OCI-LY1 (cell line): ENCODE measurements around the gene NCAPG2.

ENCODE experiments used
- H2AFZ ChIP-seq: fragments of 200-600 bp; sonication (generic), shearing (Covaris generic); 2 replicates; pipeline ENCODE4 v1.6.0; 2014; ENCODE audit warnings: antibody characterized with exemption, mild to moderate bottlenecking, low read length
- H3F3A ChIP-seq: fragments of 200-600 bp; sonication (generic), shearing (Covaris generic); 2 replicates; pipeline ENCODE4 v1.6.0; 2014; ENCODE audit warnings: mild to moderate bottlenecking, antibody characterized with exemption, low read length, moderate library complexity; ENCODE audit not compliant: insufficient read depth
- H3K27ac ChIP-seq: fragments of 200-600 bp; sonication (generic); 2 replicates; pipeline ENCODE4 v1.5.1; 2014; ENCODE audit warnings: low read length, mixed run types, mild to moderate bottlenecking, low read depth; ENCODE audit not compliant: poor library complexity, severe bottlenecking
- H3K27me3 ChIP-seq: fragments of 200-600 bp; sonication (generic); 2 replicates; pipeline ENCODE4 v1.6.0; 2014; ENCODE audit warnings: antibody characterized with exemption, mild to moderate bottlenecking, low read length, moderate library complexity; ENCODE audit not compliant: insufficient read depth
- H3K36me3 ChIP-seq: fragments of 200-600 bp; sonication (generic); 2 replicates; pipeline ENCODE4 v1.6.1; 2014; ENCODE audit warnings: mild to moderate bottlenecking, antibody characterized with exemption, low read length, moderate library complexity, mixed read lengths; ENCODE audit not compliant: insufficient read depth
- H3K4me1 ChIP-seq: fragments of 200-600 bp; sonication (generic); 2 replicates; pipeline ENCODE4 v1.5.1; 2014; ENCODE audit warnings: mild to moderate bottlenecking, low read length, moderate library complexity; ENCODE audit not compliant: insufficient read depth, severe bottlenecking
- H3K4me2 ChIP-seq: fragments of 200-600 bp; sonication (generic), shearing (Covaris generic); 2 replicates; pipeline ENCODE4 v1.6.1; 2014; ENCODE audit warnings: low read length
- H3K4me3 ChIP-seq: fragments of 200-600 bp; sonication (generic); 2 replicates; pipeline ENCODE4 v1.5.1; 2014; ENCODE audit warnings: low read length, low read depth, mild to moderate bottlenecking, mixed read lengths; ENCODE audit not compliant: poor library complexity, severe bottlenecking
- H3K79me2 ChIP-seq: fragments of 200-600 bp; shearing (Covaris generic); 2 replicates; pipeline ENCODE4 v1.6.1; 2016; ENCODE audit warnings: mixed run types, low read length, mixed read lengths; ENCODE audit not compliant: insufficient read depth
- H3K9ac ChIP-seq: fragments of 200-600 bp; sonication (generic), shearing (Covaris generic); 2 replicates; pipeline ENCODE4 v1.6.1; 2014; ENCODE audit warnings: mild to moderate bottlenecking, low read length, mixed read lengths
- H3K9me2 ChIP-seq: fragments of 200-600 bp; sonication (generic), shearing (Covaris generic); 2 replicates; pipeline ENCODE4 v1.6.1; 2014; ENCODE audit warnings: low read depth, mild to moderate bottlenecking, low read length, mixed read lengths
- H3K9me3 ChIP-seq: fragments of 200-600 bp; shearing (Covaris generic); 2 replicates; pipeline ENCODE4 v1.6.1; 2014; ENCODE audit warnings: low read length, mixed read lengths
- H4K20me1 ChIP-seq: fragments of 200-600 bp; sonication (generic), shearing (Covaris generic); 2 replicates; pipeline ENCODE4 v1.6.0; 2016; ENCODE audit warnings: mild to moderate bottlenecking, low read length; ENCODE audit not compliant: insufficient read depth
- CTCF ChIP-seq: fragments of 200-600 bp; sonication (generic), shearing (Covaris generic); IDR thresholded peaks from 2 replicates; pipeline ENCODE4 v1.5.1; 2017; ENCODE audit warnings: mild to moderate bottlenecking, antibody characterized with exemption, low read length, moderate library complexity, mixed read lengths
- EZH2 ChIP-seq: fragments of 200-600 bp; sonication (generic), shearing (Covaris generic); IDR thresholded peaks from 2 replicates; pipeline ENCODE4 v1.8.0; 2017; ENCODE audit warnings: borderline replicate concordance, mixed run types, mild to moderate bottlenecking, antibody characterized with exemption, low read length, moderate library complexity, mixed read lengths

NCAPG2 gene

GRCh38 chr7:158710651-158711102, 6.1 kb upstream of the NCAPG2 start:
- Histone ChIP-seq H3K4me3 (no peak overlapping the region), H3K36me3 (no peaks in the 10 kb centered on the region), H3K4me2 (no peak overlapping the region), H3K4me1 (peaks cover 1% of the 10 kb centered on the region), H3K9me3 (peaks cover 13% of the 10 kb centered on the region), H2AFZ (no peak overlapping the region), H4K20me1 (no peaks in the 10 kb centered on the region), H3K9ac (no peak overlapping the region), H3K27me3 (no peaks in the 10 kb centered on the region), H3K9me2 (no peaks in the 10 kb centered on the region), H3F3A (0 out of 2 replicates have a peak, but pooled peaks cover 3% of the 10 kb centered on the region), H3K79me2 (no peaks in the 10 kb centered on the region), H3K27ac (no peak overlapping the region)
- TF ChIP-seq CTCF (no peak), EZH2 (no peak)

GRCh38 chr7:158707610-158708009, 3.0 kb upstream of the NCAPG2 start:
- Histone ChIP-seq H3K27ac (no peak overlapping the region), H3K4me1 (peaks cover 19% of the 10 kb centered on the region), H2AFZ (no peak overlapping the region), H3K9ac (no peak overlapping the region), H3K9me2 (no peaks in the 10 kb centered on the region), H3F3A (no peaks in the 10 kb centered on the region), H3K4me2 (no peak overlapping the region), H3K4me3 (no peak overlapping the region), H3K79me2 (peaks cover 18% of the 10 kb centered on the region), H3K27me3 (no peaks in the 10 kb centered on the region), H4K20me1 (no peaks in the 10 kb centered on the region), H3K9me3 (peaks cover 13% of the 10 kb centered on the region), H3K36me3 (peaks cover 9% of the 10 kb centered on the region; the same call in 1 of the 2 replicates)
- TF ChIP-seq EZH2 (no peak), CTCF (no peak)

- Histone ChIP-seq H3K4me3 (no peak overlapping the region), H2AFZ (no peak overlapping the region)
Measured at GRCh38 chr7:158706710-158707590, 2.3 kb upstream of the NCAPG2 start.

More at GRCh38 chr7:158706710-158707590, 2.3 kb upstream of the NCAPG2 start:
- Histone ChIP-seq H3K4me1 (peaks cover 25% of the 10 kb centered on the region), H3K27ac (no peak overlapping the region), H3K36me3 (peaks cover 16% of the 10 kb centered on the region; the same call in 1 of the 2 replicates), H3K9me2 (no peaks in the 10 kb centered on the region), H3K9me3 (peaks cover 13% of the 10 kb centered on the region), H4K20me1 (no peaks in the 10 kb centered on the region), H3K4me2 (no peak overlapping the region), H3K79me2 (peaks cover 25% of the 10 kb centered on the region), H3K9ac (no peak overlapping the region), H3F3A (no peaks in the 10 kb centered on the region), H3K27me3 (no peaks in the 10 kb centered on the region)
- TF ChIP-seq EZH2 (no peak), CTCF (0 out of 2 replicates have a peak, but pooled peaks have one; percentile 1)
